Thyroid gland (tissue), 4 donors: ENCODE results near the gene CREB5.

Source experiments
- CTCF ChIP-seq, 6 experiments: fragments of 200-600 bp in 3 of 6; fragments of 450-650 bp in 3 of 6; sonication (generic) in 3 of 6; IDR thresholded peaks; one replicate each; pipeline ENCODE4 v1.5.1; 2016 to 2019; ENCODE audit warnings: antibody characterized with exemption in 6 of 6, mild to moderate bottlenecking in 2 of 6, inconsistent platforms in 1 of 6, moderate library complexity in 1 of 6
- POLR2A ChIP-seq, 2 donors: fragments of 450-650 bp; IDR thresholded peaks; one replicate each; pipeline ENCODE4 v1.6.1; 2017; ENCODE audit warnings: antibody characterized with exemption in 2 of 2, mild to moderate bottlenecking in 2 of 2, moderate library complexity in 1 of 2

GRCh38 chr7:28779954-28780353, 367.6 kb downstream of the CREB5 start:
- TF ChIP-seq CTCF (IDR thresholded peaks at IDR 0.05) (no peak), POLR2A (IDR thresholded peaks at IDR 0.05) (no peak)
